HG03460 (cell line): ENCODE results near the gene MMP1.

Experiments used
- ATAC-seq: cut with Tn5 transposase; IDR thresholded peaks from one replicate; pipeline ENCODE4 v1.9.1; 2021; ENCODE audit not compliant: unreplicated experiment

The MMP1 gene

DNA sequence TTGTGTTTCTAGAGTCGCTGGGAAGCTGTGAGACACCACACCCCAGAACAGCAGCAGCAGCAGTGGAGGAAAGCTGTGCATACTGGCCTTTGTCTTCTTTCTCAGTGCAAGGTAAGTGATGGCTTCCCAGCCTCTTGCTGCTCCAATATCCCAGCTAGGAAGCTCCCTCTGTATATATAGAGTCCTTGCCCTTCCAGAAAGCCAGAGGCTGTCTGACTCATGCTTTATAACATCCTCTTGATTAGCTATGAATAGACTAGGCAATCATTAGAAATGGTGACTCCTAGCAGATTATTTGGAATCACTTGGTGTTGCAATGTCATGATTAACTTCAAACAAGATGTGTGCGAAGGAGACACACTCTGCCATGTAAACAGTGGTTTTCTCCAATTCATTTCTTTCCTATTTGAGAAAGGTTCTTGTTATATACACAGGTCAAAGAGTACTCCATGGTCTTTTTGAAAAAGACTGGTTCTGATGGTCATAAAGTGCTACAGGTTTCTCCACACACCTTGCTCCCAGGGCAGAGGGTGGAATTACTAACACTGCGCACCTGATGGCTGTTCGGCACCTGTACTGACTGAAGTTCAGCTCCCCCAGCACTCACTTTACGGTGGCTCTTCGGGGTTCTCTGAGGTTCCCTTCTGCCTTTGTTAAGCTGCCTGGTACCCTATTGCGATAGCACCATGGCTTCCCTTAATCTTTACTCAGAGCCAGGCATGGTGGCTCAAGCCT, at the start of gene MMP1:
Gene MMP1 (minus strand): TSS at position 149 of the 735 bp plus-strand sequence. CDS start 68 bp downstream, at position 81.
- ATAC-seq = no peak

DNA sequence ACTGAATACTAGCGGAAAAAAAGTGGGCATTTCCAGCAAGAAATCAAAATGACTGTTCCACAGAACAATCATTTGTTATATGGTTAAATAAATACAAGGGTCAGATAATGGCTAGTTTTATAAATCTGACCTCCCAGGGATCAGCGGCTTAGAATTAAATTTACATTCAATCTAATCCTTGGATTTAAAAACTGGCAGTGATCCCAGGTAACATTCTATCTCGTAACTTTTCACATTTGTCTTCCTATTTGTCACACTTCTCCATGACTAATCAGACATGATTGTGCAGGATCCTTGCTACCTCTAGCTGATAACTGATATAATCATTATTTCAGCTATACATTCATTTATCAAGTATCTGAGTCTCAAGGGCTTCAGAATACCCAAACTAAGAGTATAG, 48.3 kb upstream of the MMP1 start:
- ATAC-seq = no peak

DNA sequence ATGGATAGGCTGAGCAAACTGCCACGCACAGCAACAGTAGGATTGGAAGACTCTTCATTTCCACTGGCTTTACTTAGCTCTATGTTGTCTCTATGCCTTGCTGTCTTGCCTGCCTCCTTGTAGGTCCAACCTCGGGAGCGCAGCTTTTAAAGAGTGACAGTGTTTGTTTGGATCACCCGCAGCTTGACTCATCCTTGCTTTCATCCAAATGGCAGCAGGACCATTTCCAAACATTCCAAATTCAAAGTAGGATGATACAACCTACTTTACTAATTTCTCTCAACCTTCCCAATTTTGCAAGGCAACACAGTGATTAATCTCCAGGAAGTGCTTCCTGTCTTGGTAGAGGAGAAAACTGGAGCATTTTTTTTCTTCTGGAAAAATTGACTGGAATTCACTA, 45.5 kb upstream of the MMP1 start, which contains the start of gene MMP3:
Gene MMP3 (minus strand): TSS at position 121 of the 400 bp plus-strand sequence. CDS start 63 bp downstream, at position 58.
- ATAC-seq = no peak

- no peak for ATAC-seq
These were observed 45.0 kb upstream of the MMP1 start for GRCh38 chr11:102842930-102843329.

DNA sequence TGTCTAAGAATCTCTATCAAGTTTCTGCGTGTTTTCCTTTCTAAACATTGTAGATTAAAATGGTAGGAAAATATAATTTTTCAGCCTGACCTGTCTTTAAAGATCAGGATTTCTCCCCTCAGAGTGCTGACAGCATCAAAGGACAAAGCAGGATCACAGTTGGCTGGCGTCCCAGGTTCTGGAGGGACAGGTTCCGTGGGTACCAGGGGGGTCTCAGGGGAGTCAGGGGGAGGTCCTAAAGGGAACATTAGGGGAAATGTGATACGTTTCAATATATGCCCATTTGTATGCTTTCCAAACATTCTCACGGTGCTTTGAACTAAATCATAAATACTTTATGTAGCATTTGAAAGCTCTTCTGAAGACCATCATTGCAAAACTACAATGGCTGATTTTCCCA, 42.1 kb upstream of the MMP1 start:
- ATAC-seq = no peak

- no peak for ATAC-seq
These were observed 39.7 kb upstream of the MMP1 start for GRCh38 chr11:102837646-102838045.

DNA sequence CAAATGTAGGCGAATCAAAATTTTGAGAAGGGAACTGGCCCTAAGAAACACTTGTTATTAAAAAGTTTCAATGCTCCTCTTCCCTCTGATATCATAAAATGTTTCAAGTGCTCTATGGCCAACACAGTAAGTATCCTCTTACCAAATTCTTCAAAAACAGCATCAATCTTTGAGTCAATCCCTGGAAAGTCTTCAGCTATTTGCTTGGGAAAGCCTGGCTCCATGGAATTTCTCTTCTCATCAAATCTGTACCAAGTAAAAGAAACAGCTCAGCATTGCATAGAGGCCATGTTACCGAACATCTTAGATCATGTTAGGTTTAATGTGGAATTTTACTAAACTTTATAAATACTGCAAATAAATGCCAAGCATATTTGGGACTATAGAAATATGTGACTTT, 39.2 kb upstream of the MMP1 start:
- ATAC-seq = no peak

GRCh38 chr11:102836290-102836875, 38.4 kb upstream of the MMP1 start:
- no peak for ATAC-seq

GRCh38 chr11:102833731-102834130, 35.8 kb upstream of the MMP1 start:
- no peak for ATAC-seq

DNA sequence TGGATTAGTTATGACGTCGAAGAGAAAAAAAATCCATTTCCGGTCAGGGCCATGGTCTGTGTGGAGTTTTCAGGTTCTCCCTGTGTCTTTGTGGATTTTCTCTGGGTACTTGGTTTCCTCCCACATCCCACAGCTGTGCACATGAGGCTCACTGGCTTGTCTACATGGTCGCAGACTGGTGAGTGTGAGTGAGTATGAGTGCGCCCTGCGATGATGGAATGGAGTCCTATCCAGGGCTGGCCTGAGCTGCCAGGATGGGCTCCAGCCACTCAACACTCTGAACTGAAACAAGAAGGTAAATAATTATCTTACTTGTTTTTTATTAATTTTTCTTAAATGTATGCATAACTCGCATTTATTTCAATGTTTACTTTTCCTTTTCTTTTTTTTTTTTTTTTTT, 34.7 kb upstream of the MMP1 start:
- no peak for ATAC-seq

DNA sequence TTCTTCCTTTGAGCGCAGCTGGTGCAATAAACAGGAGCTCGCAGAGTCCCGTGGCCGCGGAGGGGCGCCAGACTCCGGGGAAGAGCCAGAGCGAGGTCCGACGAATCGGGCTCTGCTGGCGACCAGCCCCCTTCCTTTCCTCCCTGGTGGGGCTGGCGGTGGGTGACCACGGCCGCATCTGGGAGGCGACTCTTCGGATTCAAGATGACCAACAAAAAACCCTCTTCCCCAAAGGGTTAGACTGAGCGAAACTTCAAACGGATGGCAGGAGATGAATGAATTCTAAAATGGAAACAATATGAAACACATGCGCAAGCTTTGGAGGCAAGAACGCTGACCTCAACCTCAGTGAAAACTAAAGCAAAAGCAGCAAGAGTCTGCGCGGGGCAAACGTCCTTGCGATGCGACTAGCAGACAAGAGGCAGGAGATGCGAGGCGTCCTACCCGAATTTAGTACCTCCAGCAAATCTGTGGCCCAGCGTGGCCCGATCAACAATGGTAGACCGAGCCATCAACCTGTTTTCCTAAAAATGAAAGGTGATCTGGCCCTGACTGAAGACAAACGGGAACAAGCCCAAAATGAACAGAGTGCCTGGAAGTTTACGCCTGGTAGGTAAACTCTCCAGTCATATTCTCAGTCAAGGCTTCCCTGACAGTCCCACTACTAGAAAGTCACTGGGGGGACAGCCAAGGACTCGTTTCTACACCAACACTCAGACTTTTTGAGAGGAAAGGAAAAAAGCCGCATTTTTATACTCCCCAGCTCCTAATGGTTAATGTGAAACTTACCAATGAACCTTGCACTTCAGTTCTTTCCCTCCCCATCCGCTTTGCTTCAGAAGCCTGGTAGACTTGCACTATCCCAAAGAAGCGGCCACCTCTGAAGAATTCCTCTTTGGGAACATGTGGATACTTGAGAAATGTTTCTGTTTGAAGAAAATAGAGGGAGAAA, 33.8 kb upstream of the MMP1 start:
- no peak for ATAC-seq

GRCh38 chr11:102831128-102831488, 33.1 kb upstream of the MMP1 start:
- ATAC-seq = no peak

- ATAC-seq = no peak
These were observed 32.2 kb upstream of the MMP1 start for GRCh38 chr11:102830001-102830727.

- ATAC-seq = no peak
These were observed 31.5 kb upstream of the MMP1 start for GRCh38 chr11:102829316-102830000.

- no peak for ATAC-seq
These were observed 26.6 kb upstream of the MMP1 start for GRCh38 chr11:102824556-102824955.

DNA sequence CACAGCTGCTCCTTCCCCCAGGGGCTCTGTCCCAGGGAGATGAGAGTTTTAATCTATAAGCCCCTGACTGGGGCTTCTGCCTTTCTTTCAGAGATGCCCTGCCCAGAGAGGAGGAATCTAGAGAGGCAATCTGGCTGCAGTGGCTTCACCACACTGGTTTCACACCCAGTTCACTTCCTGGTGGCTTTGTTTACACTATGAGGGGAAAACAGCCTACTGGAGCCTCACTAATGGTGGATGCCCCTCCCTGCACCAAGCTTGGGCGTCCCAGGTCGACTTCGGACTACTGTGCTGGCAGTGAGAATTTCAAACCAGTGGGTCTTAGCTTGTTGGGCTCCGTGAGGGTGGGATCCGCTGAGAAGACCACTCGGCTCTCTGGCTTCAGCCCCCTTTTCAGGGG, 21.5 kb upstream of the MMP1 start:
- no peak for ATAC-seq

DNA sequence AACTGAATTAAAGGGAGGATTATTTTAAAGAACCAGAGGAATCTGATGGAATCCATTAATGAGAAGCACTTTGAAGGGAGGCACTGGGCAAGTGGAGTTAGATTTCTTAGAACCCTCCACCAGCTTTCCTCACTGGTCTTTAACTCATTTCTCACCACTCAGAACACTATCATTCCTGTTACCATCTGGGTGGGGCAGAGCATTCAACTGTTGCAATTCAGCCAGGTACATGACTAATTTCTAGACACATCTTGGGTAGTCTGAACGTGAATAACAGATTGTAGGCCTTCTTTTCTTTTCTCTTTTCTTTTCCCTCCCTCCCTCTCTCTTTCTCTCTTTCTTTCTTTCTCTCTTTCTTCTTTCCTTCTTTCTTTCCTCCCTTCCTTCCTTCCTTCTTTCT, 15.5 kb upstream of the MMP1 start:
- no peak for ATAC-seq

DNA sequence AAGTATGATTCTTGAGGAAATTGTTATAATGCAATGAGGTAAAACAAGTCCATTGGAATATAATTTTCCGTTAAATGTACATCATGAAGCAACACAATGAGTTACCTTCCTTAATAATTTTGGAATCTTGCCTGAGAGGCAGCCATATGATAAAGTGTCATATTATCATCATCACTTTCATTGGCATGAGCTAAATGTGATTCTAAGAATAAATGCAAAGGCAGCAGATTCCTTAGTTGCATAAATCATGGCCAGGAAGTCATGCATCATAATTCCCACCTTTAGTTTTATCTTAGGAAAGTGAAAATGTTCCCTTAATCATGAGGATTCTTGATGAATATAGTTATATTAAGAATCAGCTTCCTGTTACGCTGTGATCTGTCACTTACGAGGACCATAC, 14.2 kb upstream of the MMP1 start:
- ATAC-seq = no peak

GRCh38 chr11:102810950-102811660, 13.1 kb upstream of the MMP1 start:
- ATAC-seq = no peak

DNA sequence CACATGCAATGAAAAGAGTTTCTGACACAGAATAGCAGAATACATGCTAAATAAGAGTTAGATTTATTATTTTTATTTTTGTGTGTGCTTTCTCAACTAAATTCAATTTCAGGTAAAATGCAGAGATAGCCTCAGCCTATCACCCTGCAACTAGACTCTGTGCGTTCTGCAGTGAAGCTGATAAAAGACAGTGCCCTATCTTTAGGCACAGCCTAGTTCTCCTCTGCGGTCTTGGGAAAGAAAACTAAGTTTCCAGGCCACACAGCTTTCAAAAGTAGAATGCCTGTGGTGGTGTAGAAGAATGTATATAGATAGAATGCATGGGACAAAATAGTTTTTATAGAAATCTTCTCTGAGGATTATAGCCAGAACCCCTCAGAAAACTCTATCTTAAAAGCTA, 12.0 kb upstream of the MMP1 start:
- ATAC-seq = no peak
